T1000 (cell line): ENCODE measurements around the gene DPYD.

ENCODE experiments used
- DNase-seq: peaks from one replicate; lab custom pipeline; 2025; ENCODE audit warnings: mixed read lengths; lab: John Stamatoyannopoulos, UW

Gene DPYD

DNA sequence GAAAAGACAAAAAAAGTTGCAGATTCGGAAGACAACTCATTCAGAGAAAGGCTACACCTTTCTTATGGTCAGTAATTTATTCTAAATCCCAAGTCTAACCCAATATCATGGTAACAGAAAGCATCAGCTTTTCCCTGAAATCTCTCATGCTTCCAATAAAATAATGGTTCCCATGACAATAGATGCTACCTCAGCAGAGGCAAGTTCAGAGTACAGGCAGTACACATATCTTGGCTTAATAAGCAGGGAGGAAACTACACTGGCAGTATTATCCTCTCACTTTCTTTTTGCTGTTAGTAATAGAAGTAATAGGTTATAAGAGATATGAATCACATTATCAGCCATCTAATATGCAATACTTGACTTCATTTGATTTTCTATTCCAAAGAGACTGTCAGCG lies 137.1 kb downstream of the DPYD start:
- DNase-seq: no peak

DNA sequence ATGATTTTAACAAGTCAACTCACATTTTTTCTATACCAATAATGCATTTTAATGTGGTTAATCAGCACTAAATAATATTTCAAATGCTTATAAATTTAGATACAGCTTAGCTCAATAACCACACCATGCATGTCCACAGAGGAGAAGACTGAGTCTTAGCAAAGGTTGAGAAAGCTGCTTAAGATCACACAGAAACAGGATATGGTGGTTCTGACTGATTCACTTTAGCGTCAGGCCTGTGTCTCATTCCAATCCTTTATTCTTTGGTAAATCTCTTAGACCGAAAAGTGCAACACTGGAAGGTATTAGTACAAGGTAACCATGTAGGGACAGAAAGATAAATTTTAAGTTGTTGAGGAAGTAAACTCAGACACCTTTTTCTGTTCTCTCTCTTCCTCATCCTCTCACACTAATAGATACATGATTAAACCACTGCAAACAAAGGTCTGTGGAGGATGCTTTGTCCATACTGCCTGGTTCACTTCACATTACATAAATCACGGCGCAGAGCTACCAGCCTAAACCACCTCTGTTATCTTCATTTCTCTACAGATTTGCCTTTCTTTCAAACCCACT lies 139.0 kb downstream of the DPYD start:
- no peak for DNase-seq

DNA sequence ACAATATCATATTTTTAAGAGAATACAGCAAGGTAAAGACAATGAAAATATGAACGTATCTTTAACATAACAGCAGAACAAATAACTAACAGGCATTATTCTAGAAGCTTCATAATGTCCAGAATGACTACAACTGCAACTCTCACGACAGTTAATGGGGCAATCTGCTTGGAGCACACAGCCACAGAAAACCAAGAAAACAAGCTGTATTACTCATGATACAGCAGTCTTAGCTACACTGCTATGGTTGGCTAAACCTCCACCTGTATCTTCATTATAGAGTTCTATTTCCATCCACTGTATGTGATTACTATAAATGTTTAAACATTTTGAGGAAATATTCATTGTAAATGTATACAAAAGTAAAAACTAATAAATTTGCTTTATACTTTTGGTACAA lies 139.9 kb downstream of the DPYD start:
- no peak for DNase-seq

DNA sequence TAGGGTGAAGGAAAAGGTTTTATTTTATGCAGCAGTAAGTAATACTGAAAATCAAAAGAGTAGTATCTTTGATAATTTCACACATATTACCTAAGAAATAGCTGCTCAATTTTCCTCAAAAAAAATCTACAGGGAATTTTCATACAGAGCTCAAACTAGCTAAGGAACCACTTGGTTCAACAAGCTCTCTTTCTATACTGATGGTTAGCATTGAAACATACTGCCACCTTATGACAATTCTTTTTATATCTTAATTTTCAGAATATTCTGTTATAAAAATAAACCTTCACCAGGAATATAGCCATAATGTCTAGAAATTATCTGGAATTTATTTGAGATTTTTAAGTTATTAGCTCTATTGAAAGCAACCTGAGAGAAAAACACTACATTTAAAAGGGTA lies 142.1 kb downstream of the DPYD start:
- no peak for DNase-seq

DNA sequence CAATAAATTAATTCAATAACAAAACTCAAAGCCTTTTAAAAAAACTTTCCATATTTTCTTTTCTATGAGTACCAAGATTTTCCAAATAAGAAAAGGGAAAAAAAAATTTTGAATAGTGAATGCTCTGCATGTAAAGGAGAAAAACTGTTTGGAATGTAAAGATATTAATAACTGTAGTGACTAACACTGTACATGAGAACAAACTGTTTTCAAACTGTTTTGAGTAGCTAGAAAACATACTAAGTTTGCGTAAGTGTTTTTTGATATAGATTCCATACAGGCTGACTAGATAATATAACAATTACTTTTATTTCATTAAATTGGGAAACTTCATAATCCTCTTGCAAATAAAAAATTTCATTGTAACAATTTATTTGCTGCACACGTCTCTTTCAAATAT lies 150.5 kb downstream of the DPYD start:
- no peak for DNase-seq

DNA sequence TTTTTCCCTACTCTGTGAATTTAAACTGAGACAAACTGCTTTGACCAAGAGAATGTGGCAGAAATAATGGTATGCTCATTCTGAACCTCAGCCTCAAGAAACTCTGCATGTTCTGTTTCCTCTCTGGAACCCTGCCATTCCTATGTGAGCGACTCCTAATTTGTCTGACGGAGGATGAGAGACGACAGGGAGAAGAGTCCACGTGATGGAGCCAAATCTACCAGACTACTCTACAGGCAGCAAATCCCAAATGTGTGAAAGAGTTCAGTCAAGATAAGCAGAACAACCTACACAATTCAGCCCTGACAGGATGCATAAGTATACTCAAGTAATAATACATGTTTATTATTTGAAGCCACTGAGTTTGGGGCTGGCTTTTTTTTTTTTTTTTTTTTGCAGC lies 153.5 kb downstream of the DPYD start:
- DNase-seq: no peak

DNA sequence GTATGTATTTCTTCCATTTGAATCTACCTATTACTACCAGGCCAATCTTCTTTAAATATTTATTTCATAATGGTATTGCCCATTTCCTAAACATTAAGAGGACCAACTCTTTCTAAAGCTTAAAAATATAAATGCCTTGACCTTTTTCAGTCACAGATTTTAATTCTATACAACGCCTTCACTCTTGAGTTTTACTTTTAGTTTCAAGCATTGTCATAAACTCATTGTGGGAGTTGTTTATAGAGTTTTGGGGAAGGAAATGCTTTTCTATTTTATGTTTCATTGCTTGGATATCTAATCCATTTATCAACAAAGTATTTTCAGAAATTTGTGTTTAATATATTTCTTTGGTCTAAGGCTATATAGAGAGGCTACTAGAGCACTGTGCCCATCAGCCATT lies 155.8 kb downstream of the DPYD start:
- DNase-seq: no peak

DNA sequence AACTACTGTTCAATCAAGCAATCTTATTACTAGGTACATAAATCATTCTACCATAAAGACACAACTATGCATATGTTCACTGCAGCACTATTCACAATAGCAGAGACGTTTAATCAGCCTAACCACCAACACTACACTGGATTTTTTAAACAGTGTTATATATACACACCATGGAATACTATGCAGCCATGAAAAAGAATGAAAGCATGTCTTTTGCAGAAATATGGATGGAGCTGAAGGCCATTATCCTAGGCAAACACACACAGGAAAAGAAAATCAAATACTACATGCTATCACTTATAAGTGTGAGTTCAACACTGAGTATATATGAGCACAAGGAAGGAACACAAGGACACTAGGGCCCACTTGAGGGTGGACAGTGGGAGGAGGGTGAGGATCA lies 159.2 kb downstream of the DPYD start:
- DNase-seq: no peak

DNA sequence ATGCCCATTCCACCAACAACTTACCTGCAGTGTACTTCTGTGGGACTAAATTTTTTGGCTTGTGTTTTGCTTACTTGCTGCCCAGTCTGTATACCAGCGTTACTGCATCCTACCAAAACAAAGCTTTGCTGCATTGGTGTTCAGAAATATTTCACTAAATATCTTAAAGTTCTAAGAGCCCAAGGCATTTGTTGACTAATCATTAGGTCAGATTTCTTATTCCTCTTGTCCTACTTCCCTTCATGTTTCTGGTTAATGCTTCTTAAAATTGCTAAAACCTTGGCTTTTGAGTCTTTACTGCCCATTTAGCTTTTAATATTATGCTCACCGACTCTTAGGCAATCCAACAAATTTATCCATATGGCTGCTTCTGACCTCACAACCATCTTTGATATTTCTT lies 161.8 kb downstream of the DPYD start:
- no peak for DNase-seq

DNA sequence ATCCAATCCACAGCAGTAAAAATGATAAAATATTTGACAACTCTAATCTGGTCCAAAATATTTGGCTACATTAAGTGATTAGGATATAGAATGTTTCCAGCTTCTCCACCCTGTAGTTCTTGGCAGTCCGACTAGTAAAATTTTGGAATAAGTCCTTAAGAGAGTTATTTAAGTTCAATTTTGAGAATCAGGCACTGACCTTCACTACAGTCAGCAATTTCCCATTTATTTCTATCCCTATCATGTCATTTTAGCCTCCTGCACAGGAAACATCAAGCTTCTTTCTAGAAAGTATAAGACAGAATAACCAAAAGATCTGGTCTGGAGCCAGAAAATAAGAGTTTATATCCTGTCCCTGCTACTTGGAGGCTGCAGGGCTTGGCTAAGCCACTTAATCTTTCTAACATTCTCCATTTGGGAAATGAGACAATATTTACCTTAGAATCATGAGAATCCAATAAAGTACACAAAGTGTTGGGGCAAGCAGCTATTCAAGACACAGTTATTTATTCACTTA lies 162.2 kb downstream of the DPYD start:
- no peak for DNase-seq

DNA sequence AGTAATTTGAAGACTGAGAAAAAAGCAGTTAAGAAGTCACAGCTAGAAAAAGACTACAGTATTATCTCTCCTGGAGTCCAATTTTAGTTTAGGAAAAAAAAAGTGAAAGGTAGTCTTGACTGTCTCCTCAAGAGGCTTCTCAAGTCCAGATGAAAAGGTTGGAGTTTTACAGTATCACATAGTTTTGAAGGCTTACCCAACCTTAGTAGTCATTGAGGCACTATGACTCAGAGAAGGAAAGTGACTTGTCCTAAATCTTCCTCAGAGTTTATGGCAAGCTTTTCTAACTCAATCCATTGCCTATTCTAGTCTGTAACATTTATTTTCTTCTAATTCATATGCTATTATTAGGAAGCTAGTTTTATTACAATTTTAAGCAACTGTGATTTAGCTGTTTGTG lies 174.9 kb downstream of the DPYD start:
- DNase-seq: no peak

DNA sequence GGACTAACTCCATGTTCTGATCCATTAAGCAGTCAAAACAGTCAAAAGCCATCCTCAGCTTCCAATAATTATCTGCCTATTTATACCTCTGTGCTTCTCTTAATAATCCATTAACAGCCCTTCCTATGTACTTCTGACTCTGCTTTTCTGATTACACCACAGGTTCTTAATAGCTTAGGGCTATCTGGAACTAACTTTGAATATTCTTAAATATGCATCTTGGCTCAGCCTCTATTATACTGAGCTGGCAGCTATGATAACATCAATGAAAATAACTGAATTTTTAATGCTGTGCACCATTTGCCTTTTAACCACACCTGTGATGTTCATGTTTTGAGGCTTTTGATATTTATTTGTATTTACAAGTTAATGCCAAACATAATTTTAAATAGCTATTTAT lies 175.9 kb downstream of the DPYD start:
- no peak for DNase-seq

DNA sequence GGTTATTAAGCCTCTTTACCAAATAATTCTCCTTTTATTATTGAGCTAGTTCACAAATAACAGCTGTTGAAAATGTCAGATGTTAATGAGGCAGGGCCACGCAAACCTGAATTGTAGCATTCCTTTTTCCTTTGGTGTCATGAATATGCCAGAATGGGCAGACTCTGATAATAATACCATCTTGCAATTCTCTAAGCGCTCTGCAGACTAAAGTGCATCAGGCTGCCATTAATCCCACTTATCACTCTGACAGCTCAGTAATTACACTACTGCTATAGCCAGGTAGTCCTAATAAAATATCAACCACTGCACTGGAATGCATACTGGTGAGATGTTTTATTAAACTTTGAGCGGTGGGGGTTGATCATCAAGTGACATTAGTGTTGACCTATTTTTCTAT lies 177.7 kb downstream of the DPYD start:
- no peak for DNase-seq

DNA sequence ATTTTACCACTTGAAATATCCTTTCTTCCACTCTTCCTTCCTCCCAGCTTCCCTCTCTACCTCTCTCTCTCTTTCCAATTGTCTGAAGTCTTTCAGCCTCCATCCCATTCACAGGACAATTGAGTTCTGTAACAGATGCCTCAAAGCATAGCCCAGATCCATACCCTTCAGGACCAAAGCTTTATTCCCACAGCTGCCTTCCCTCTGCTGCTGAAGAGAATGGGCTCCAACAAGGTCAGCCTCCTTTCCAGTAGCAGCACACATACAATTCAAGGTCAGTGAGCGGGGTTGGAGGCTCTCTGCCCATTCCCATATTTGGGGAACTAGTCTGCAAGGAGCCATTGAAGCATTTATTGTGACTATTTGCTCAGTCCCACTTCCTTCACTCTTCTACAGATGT lies 179.9 kb downstream of the DPYD start:
- no peak for DNase-seq

DNA sequence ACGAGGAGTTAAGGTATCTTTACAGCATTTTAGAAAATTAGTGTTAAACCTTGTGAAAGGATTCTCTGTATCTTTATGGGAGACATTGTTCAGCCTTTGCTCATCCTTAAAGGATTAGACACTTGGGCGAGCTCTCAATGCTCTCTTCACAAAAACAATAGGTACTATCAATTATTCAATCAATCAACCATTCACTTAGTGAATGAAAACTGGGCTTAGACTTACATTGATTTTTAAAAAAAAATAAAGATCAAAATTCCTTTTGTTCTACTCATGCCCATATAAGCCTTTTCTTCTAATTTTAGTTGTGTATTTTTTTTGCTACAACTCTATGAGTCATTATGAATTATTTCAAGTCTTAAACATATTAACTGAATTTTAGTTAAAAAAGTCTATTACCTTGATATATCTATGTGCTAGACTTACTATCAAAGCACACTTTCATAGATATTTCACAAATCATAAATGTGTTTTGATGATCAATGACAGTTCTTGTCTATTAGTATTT lies 181.2 kb downstream of the DPYD start:
- no peak for DNase-seq

DNA sequence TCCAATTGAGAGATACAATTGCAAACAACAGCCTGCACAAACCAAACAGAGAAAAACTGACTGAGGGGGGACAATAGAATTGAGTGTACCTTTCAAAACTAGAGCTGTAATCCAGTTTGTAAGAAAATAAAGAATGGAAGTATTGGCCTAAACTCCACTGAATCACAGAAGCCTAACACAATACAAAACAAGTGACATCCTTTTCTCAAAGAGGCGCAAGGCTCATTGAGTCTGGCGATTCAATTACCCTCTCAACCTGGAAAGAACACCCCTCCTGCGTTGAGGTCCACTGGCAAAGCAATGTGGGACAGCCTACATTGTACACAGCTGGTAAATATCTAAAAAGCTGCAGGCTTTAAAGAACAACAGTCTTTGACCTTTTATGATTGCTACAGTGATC lies 182.6 kb downstream of the DPYD start:
- no peak for DNase-seq

DNA sequence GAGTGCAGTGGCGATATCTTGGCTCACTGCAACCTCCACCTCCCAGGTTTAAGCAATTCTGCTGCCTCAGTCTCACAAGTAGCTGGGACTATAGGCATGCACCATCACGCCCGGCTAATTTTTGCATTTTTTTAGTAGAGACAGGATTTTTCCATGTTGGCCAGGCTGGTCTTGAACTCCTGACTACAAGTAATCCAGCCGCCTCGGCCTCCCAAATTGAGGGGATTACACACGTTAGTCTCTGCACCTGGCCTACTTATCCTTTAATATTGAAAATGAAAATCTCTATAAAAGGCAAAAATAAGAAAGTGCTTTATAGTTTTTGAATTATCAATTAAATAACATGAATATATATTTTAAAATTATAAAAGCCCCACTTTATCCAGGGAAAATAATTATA lies 190.6 kb downstream of the DPYD start:
- DNase-seq: no peak

DNA sequence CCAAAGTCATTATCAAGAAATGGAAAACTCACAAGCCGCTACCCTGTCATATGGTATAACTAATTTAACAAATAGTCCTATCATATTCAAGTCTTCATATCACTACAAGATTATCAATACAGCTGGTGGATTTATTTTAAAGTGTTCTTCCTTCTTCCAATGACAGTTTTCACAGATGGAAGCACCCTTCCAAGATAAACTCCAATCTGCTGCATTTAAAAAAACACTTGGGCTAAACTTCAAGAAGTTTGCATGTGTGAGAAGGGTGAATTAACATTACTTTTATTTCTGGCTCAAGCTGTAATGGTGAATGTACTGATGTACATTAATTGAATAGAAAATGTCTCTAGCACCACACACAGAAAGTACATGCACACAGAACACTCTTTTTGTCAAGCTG lies 192.4 kb downstream of the DPYD start:
- DNase-seq: no peak

DNA sequence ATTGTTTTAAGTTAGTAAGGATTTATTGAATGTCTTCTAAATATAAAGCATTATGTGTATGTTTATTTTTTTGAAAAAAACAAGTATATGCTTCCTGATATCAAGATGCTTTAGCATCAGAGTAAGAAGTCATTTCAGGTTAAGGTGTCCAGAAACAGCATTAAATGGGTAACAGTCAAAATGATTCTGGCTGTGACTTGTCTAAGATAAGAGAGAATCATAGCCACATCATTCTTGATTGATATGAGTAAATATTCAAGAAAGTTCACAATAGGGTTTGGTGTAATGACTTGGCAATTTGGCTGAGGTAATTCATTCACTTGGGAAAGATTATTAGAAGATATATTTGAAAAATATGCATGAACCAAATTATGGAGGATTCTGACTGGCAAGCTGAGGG lies 193.8 kb downstream of the DPYD start:
- no peak for DNase-seq

DNA sequence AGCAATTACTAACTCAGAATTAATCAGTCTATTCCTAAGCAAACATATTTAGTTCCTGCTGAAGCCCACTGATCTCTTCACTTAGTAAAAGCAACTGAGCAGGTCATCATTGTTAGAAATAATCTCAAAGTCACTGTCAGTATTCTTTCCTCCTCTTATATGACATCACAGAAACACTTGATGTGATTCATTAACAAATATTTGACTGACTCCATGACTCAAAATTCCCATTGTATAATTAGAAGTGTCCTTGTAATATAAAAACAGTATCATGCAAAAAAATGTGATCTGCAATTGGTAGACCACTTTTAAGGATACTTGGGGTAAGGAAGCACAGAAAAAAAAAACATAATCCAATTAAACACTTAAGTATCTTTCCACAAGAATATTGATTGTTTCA lies 194.4 kb downstream of the DPYD start:
- no peak for DNase-seq

DNA sequence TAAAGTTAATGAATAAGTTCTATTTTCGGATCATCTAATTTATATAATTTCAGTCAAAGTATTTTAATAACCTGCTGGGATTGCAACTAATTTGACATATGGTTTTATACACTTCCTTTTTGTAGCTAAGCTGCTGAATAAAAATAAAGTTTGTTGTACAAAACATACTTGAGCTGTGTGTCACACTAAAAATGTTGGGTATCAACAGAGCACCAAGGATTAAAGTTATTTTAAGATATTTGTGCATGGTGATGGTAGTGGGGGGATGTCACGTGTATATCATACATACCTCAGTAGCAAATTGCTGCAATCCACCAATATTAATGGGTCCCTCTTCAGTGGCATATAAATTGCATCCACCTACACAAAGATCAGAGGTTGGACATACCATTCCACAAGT lies 199.6 kb downstream of the DPYD start:
- no peak for DNase-seq

DNA sequence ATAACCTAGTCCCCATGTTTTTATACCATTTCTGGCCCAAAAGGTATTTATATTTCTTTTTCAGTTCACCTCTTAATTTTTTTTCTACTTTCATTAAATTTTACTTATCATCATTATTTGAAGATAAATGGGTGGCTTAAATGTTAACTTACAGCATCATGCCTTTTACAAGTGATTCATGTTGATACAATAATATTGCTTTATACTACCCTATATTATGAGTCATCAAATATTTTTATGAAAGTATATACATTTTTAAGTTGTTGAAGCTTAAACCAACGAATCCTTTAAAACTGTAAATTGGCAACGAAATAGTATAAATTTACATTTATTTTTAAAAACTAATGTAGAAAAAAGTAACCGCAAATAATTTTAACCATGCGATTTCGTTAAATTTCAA lies 207.9 kb downstream of the DPYD start:
- no peak for DNase-seq

DNA sequence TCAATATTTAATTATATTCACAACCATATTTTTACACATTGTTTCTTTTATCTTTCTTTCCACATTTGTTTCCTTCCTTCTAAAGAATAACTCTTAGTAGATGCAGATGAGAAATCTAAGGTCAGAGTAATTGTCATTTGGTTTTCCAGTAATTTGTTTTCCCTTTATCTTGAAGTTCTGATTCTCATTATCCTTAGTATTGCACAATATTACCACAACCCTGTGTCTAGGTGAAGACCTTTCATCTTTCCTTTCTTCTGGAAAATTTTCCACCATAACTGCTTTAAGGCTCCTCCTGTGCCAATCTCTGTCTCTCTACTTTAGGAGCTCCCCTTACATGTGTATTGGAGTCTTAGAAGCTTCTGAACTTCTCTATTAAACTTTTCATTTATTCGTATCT lies 209.0 kb downstream of the DPYD start:
- DNase-seq: no peak

DNA sequence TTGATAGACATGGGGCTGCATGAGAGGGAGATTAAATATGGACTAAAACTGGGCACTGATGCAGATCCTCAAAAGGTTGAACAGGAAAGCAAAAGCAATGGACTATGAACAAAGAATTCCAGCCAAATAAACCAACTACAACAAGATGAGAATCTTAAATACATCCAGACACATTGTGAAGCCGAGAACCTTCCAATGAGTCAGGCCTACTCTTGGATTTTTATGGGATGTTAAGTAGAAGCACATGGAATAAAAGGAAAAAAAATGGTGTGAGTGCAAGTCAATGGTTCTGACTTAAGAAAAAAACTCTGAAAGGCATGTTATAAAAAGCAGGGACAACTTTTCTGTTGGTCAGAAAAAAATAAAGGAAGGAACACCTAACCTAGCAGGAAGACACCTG lies 227.2 kb downstream of the DPYD start:
- DNase-seq: no peak

DNA sequence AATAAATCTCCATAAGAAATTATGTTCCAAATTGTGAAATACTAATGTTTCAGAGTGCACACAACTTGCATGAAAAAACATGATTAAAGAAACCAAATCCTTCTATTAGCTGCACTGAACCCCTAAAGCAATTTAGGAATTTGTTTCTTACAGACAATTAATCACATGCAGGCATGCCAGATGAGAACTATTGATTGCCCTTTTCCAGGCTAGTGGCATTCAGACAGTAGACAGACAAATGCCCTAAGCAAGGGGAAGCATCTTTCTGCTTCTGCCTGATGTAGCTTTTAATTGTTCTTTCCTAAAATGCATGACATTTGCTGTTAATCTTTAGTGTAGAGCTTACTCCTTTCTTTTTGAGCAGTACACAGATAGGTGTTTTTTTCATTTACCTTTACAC lies 229.5 kb downstream of the DPYD start:
- DNase-seq: no peak
